Measurements from ENCODE around the gene CADM2.
"Not testable (repeated sequence)": the region's sequence is repeated elsewhere in the genome, so short reads cannot be mapped to it uniquely, and the experiment has no call there.

Gene CADM2

DNA sequence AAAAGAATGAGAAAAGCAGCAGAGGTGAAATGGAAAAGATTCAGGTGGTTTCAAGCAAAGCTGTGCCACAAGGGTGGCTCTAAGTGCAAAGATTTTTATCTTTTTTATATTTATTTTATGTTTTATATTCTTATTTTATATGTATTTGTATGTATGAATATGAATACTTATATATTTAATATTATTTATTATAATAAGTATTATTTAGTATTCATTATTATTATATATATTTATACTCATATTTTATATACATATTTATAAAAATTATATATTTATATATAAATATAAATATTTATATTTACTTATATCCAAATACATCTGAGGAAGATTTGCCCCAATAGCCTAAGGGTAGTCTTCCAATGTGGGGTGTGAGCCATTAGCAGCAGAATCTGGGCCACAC lies 1002.0 kb downstream of the CADM2 start:
- DNase-seq (ENCODE audit: low read depth): no peak

DNA sequence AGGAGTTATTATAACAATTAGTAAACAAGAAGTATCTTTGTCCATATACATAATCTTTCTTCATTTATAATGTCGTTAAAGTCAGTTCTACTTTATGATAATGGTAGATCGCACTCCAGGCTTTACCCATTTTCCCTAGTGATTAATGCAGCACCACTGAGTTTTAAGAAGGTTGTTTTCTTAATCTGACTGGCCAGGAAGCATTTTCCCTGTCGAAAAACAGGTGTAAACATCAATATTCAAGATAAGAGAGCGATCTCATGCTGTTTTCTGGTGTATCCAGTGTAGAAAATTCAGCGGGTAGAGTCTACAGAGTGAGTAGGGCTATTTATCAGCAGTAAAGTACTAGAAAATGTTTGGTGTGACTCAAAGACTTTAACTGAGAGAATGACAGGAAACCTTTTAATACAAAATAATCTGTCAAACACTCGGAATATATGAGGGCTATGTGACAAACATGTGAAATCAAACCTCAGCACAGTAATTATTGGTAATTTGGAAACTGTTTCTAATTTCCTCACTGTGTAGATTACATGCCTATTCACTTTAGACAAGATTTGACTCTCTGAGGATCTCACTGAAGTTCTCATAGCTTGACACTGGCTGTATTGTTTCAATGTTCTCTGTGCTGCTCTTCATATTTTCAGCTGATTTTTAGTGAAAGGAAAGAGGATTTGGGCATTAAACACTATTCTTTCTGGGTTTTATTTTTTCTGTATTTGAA lies 1019.0 kb downstream of the CADM2 start:
- no peak for DNase-seq (ENCODE audit: low read depth)

GRCh38 chr3:85979034-85979433 lies 1020.2 kb downstream of the CADM2 start:
- DNase-seq (ENCODE audit: low read depth): no peak

DNA sequence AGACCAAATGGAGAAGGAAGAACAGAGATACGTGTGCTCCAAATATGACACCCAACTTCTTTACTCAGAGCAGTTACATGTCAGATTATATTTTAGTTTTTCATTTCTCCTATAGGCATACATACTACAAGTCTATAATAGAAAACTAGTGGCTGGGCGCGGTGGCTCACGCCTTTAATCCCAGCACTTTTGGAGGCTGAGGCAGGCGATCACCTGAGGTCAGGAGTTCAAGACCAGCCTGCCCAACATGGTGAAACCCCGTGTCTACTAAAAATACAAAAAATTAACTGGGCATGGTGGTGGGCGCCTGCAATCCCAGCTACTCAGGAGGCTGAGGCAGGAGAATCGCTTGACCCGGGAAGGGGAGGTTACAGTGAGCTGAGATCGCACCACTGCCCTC lies 1030.8 kb downstream of the CADM2 start:
- DNase-seq (ENCODE audit: low read depth): not testable (repeated sequence)

GRCh38 chr3:86029590-86029989 lies 1070.8 kb downstream of the CADM2 start:
- DNase-seq (ENCODE audit: low read depth): no peak

GRCh38 chr3:86037916-86038315 lies 1079.1 kb downstream of the CADM2 start:
- DNase-seq (ENCODE audit: low read depth): no peak

DNA sequence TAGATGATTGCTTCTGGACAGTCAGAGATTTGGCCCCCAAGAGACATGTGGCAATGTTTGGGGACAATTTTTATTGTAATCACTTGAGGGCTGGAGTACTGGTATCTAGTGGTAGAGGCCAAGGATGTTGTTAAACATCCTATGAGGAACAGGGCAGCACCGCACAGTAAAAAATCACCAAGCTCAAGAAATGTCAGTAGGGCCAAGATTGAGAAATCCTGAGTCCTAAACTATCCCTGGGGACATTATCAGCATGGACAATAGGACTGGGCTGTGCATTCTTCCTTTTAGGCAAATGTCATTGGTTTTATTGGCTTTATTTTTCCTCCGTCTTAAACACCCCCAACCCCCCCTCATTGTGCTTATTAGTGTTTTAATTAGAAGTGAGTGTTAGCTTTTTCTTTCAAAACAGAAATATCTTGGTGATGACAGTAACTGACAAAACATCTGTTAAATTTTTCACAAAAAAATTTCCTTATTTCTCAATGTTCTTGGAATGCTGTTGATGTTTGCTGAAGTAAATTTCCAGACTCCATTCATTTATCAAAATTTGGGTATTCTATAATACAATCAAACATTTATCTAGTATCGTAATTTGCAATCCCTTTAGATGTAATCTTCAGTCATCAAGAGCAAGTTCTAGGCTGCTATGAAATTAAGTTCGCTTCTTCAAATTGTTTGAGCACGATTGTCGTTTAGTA lies 1087.8 kb downstream of the CADM2 start:
- no peak for DNase-seq (ENCODE audit: low read depth)

DNA sequence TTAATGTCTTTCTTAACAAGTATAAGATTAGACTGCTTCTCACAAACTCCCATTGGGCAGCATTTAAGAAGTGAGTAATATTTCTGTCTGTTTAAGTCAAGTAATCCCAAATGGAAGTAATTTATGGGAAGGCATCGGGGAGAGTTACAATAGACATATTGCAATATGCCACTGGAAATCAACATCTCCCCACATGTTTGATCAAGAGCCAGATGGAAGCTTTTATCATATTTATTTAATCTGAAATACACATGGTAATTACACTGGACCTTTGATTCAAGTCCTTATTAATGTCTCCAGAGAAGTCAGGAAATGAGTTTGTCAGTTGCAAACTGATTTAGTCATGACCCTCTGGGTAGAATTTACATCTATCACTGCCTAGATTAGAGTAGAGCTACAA lies 1088.4 kb downstream of the CADM2 start:
- DNase-seq (ENCODE audit: low read depth): no peak

- no peak for DNase-seq (ENCODE audit: low read depth)
Observed at GRCh38 chr3:86051058-86051457, 1092.3 kb downstream of the CADM2 start.

DNA sequence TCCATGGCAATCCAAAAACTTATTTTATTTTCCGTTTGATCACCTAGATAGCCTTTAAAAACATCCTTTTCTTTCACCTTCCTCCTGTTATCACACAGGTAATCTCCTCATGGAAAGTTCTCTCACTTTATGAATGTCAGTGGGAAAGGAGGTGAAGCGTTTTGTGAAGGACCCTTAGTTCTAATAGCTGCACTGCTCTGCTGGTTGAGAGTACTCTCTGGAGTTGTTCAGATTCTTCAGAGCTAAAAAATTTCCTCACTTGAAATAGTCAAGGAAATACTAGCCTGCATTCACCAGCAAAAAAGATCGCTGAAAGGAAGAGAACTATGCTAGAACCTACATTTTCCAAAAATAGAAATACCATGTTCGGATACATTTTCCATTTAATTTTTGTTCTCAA lies 1097.2 kb downstream of the CADM2 start:
- DNase-seq (ENCODE audit: low read depth): no peak

DNA sequence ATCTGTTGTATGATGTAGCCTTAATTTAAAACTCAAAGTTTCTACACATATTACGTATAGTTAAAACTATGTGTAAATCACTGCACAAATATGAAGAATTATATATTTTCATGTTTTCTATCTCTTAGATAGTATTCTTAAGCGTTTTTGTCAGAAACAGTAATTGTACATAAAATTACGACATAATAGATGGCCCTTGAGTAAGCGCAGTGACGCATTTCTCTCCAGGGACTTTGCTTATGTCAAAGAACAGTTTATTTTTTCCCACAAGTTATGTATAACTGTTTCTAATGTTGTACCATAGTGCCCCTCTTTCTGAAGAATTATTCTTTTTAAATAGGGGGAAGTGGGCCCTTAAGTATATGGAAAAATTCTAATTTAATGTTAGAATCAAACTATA lies 1098.2 kb downstream of the CADM2 start:
- no peak for DNase-seq (ENCODE audit: low read depth)

DNA sequence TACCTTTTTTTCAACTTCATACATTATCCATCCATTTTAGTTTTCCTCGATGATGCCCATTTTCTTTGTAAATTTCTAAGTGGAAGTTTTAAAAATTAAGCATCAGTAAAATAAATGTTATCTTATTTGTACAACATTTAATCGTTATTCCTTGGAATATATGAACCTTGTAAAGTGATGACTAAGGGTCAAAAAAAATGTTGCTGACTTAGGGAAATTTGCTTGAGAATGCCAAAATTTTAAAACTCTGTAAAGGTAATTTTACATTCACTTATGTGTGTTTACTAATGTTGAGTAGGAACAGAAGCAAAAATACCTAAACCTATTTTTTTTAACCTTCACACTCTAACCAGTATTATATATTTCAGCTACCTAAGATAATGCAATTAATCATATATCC lies 1115.0 kb downstream of the CADM2 start:
- DNase-seq (ENCODE audit: low read depth): no peak

GRCh38 chr3:86087160-86087871 lies 1128.5 kb downstream of the CADM2 start:
- no peak for DNase-seq (ENCODE audit: low read depth)

DNA sequence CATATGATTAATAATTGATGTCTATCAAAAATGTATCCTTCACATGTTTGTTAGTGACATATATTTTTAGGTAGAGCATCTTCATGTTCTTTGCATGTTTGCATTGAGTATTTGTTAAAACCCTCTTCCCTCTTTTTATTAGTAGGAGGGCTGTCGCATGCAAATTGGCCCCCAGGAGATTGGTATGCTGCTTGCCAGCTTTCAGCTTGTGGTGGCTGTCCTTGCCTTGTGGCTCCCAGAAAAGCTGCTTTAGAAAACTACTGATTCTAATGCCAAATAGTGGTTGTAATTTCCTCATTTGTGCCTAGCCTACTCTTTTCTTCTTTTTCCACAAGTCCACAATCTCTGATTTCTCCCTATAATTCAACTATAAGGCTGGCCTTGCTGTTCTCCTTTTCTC lies 1145.4 kb downstream of the CADM2 start:
- no peak for DNase-seq (ENCODE audit: low read depth)

GRCh38 chr3:86109434-86109833 lies 1150.6 kb downstream of the CADM2 start:
- no peak for DNase-seq (ENCODE audit: low read depth)

Data from stimulated activated CD8-positive, alpha-beta memory T cell treated with anti-CD3 and anti-CD28 coated beads, Interleukin-15, amount 100 ng/mL, for 24 hours (primary cell).